NK-92 (cell line): ENCODE results near the gene ZBTB5.
"Not testable (repeated sequence)": the region's sequence is repeated elsewhere in the genome, so short reads cannot be mapped to it uniquely, and the experiment has no call there.

Source experiments
- DNase-seq: peaks from one replicate; lab custom pipeline; 2025; ENCODE audit not compliant: unreplicated experiment; lab: John Stamatoyannopoulos, UW

The ZBTB5 gene

GRCh38 chr9:37426431-37426830 lies 38.8 kb downstream of the ZBTB5 start:
- DNase-seq = not testable (repeated sequence)

GRCh38 chr9:37425298-37425752 lies 39.9 kb downstream of the ZBTB5 start:
- no peak for DNase-seq

- no peak for DNase-seq
Observed at GRCh38 chr9:37424686-37425297, 40.5 kb downstream of the ZBTB5 start.

GRCh38 chr9:37424204-37424685 lies 41.0 kb downstream of the ZBTB5 start:
- DNase-seq = no peak

- DNase-seq = no peak
Observed at GRCh38 chr9:37423508-37423907, 41.7 kb downstream of the ZBTB5 start.

DNA sequence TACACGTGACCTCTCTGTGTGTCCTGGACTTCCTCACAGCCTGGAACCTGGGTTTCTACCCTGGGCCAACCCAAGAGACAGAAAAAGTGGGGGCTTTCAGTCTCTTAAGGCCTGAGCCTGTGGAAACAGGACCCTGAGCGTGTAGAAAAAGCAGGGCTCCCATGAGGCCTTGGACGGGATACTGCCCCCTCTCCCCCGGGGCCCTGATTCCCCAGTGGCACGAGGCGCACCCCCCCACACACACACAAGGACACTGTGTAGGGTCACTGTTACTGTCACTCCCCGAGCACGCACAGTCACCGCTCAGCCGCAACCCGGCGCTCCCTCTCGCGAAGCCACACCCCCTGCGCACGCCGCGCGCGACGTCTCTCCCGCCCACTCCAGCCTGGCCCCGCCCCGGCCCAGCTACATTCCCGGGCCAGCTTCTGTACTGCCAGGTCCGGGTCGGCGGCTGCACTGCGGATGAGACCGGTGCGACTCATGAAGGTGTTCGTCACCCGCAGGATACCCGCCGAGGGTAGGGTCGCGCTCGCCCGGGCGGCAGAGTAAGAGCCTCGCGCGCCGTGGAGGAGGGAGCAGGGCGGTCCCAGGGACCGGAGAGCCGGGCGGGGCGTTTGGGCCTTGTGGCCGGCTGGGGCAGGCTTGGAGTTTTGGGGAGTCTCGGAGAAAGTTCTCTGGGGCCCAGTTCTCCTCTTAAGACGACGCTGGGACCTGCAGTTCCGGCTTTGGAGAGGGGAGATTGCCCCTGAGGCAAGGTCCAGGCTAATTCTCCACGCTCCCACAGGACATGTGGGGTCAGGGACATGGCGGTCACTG lies 42.8 kb downstream of the ZBTB5 start, which contains the start of gene GRHPR:
Gene GRHPR (plus strand): TSS at position 408 of the 816 bp plus-strand sequence. CDS start 55 bp downstream, at position 463.
- no peak for DNase-seq

DNA sequence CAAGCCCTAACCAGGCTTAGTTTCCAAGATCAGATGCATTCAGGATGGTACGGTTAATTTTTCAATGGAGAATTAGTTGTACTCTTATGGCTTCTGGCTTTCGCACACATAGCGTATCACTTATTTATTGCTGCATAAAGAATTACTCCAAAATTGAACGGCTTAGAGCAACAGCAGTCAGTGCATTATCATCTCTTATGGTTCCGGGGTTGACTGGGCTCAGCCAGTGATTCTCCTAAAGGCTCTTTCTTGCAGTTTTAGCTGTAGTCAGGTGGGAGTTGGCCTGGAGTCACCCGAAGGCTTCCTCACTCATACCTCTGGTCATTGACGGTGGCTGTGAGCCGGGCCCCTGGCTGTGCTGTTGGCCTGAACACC lies 43.3 kb downstream of the ZBTB5 start:
- DNase-seq = no peak

GRCh38 chr9:37420271-37421215 lies 44.7 kb downstream of the ZBTB5 start:
- no peak for DNase-seq

DNA sequence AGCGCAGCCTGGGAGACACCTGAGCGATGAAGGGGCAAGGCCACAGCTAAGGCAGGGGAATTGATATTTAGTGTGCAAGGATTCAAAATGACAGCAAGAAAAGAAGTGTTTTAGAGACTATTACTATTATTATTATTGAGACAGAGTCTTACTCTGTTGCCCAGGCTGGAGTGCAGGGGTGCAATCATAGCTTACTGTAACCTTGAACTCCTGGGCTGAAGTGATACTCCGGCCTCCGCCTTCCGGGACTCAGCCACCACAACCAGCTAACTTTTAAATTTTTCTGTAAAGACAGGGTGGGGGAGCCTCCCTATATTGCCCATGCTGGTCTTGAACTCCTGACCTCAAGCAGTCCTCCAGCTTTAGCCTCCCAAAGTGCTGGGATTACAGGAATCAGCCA lies 46.0 kb downstream of the ZBTB5 start:
- no peak for DNase-seq

DNA sequence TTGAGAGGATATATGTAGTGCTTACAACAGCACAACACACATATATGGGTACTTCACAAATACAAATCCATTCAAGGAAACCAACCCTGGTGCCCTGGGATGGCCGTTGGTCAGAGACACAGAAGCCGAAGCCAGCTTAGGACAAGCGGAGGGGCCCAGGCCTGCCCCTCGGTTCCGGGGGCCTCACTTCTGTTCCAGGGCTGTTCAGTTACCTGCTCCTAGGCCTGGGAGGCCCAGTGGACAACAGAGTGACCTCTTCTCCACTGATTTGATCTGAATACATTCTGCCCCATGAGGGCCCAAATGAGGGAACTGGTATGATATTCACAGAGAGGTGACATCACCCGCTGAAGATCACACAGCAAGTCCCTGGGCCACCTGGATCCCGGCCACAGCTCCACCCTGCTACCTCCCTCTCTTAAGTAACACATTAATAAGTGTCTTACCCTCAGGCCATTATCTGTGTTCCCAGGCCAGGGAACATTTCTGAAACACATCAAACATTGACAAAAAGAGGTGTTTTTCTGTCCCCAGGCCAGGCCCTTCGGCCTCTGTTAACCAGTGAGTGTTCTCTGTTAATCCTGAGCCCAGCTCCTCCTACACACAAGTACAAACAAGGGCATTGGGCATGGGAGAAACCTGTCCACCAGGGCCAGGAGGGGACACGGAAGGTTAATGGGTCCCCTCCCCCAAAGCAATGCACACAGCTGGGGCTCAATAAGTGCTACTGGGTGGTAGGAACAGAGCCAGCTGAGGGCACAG lies 47.2 kb downstream of the ZBTB5 start:
- DNase-seq = no peak

DNA sequence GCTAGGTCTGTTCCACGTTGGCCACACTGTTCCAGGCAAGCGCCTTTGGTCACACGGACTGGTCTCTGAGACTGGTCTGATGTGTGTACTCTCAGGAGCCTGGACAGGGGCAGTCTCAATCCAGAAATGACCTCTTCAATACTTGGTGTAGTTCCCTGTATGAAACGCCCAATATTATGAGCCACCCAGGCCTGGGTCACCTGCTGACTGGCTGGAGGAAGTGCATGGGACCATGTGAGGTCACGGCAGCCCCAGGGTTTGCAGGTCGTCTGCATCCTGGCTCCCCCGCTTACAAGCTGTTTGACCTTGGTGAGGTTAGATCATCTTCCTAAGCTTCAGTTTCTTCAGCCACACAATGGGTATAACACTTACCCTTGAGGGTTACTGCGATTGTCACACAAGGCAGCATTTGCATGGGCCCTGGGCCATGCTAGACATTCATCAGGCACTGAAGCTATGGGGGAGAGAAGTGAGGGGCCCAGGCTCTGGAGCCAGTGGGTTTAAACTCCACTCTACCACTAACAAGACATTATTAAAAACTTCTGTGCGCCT lies 47.9 kb downstream of the ZBTB5 start:
- no peak for DNase-seq

DNA sequence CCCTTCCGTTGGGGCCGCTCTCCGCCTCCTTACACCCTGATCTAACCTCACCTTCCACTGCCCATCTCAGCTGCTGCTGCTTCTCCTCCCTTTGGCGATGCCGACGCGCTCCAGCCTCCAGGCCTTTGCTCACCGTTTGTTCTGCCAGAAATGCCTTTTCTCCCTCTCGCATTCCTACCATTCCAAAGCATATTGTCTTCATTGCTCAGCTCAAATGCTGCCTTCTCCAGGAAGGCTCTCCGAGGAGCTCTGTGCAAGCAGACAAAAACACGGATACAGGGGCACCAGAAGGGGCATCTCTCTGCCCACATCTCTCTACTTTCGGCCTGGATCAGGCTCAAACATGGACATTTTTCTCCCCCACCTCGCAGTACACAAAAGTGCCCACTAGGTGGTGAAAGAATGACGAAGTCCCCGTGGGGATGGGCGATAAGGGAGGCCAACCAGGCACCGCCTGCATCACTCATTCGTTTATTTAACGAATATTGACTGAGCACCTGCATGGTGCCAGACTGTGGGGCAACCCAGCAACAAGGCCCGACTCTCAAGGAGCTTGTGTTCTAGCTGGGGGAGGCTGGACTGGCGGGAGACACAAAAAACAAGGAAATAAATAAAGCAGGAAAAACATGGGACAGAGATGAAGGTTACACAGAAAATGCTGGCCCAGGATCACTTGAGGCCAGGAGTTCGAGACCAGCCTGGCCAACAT lies 50.1 kb downstream of the ZBTB5 start:
- no peak for DNase-seq

DNA sequence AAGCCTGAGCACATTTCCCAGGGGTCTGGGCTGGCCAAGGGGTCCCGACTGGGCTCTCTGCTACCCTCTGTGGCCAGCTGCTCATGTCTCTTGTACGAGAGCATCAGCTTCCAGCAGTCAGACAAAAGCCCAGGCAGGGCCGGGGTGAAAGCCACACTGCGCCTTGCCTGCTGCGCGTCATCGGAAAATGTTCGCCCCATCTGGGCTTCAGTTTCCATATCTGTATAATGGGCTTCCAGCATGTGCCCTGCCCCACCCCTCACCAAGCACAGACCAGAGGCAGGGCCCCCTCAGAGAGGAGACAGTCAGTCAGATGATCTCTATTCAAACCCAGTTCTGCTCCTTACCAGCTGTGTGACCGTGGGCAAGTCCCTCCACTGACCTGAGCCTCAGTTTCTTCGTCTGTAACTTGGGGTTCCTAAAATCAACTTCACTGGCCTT lies 50.7 kb downstream of the ZBTB5 start:
- DNase-seq = no peak

- DNase-seq = no peak
Observed at GRCh38 chr9:37413311-37413710, 51.9 kb downstream of the ZBTB5 start.

- no peak for DNase-seq
Observed at GRCh38 chr9:37412431-37413151, 52.7 kb downstream of the ZBTB5 start.

GRCh38 chr9:37410969-37411785 lies 54.1 kb downstream of the ZBTB5 start:
- no peak for DNase-seq

DNA sequence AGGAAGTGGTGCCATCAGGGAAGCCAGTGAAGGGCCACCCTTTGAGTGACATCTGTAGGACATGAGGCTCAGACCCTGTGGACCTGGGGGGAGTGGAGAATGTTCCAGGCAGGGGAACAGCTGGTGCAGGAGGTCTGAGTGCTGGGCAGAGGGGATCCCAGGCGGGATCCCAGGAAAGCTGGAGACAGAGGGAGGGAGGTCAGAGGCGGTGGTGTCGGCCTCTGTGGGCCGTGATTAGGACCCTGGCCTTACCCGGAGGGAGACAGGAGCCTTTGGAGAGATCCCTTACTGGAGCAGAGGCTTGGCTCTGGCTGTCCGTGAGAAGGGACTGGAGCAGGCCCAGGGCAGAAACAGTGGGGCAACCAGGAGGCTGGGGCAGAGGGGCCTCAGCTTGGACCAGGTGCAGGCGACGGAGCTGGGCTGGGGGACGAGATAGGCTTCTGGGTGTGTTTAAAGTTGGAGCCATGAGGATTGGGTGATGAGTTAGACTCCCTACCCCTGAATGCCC lies 54.8 kb downstream of the ZBTB5 start:
- DNase-seq = no peak
